DND-41 (cell line): ENCODE data around the gene MAP3K8.

Experiments
- ATAC-seq: fragments of 200-7000 bp; cut with Tn5 transposase; 3 replicates; pipeline ENCODE4 v1.9.1; 2021; ENCODE audit warnings: low read depth; ENCODE audit not compliant: insufficient read depth
- DNase-seq: peaks from one replicate; pipeline ENCODE4 v3.0.0-alpha.2; 2020
- H2AFZ ChIP-seq: 2 replicates; pipeline ENCODE4 v1.6.0; 2012; ENCODE audit warnings: low read depth, low read length
- H3K27ac ChIP-seq: 2 replicates; pipeline ENCODE4 v1.5.1; 2012; ENCODE audit warnings: low read length, inconsistent platforms
- H3K27me3 ChIP-seq: fragments of 200-600 bp; sonication (generic); 2 replicates; pipeline ENCODE4 v1.6.0; 2012; ENCODE audit warnings: low read length, mild to moderate bottlenecking, inconsistent platforms; ENCODE audit not compliant: insufficient read depth, poor library complexity
- H3K36me3 ChIP-seq: 2 replicates; pipeline ENCODE4 v1.5.1; 2012; ENCODE audit warnings: low read length, inconsistent platforms; ENCODE audit not compliant: insufficient read depth
- H3K4me1 ChIP-seq: 2 replicates; pipeline ENCODE4 v1.5.1; 2012; ENCODE audit warnings: mild to moderate bottlenecking, low read length; ENCODE audit not compliant: insufficient read depth
- H3K4me2 ChIP-seq: 2 replicates; pipeline ENCODE4 v1.6.0; 2012; ENCODE audit warnings: mild to moderate bottlenecking, moderate library complexity, low read length, inconsistent platforms; ENCODE audit not compliant: insufficient read depth
- H3K4me3 ChIP-seq, 2 experiments: fragments of 200-600 bp in 1 of 2; shearing (Covaris generic) in 1 of 2; 2 replicates each; pipeline ENCODE4 v1.5.1; 2012 to 2016; ENCODE audit warnings: inconsistent platforms in 2 of 2, low read length in 2 of 2, mild to moderate bottlenecking in 2 of 2, low read depth in 1 of 2, moderate library complexity in 1 of 2
- H3K79me2 ChIP-seq: 2 replicates; pipeline ENCODE4 v1.6.0; 2012; ENCODE audit warnings: low read length, inconsistent platforms; ENCODE audit not compliant: insufficient read depth
- H3K9ac ChIP-seq: 2 replicates; pipeline ENCODE4 v1.6.0; 2012; ENCODE audit warnings: low read depth, mild to moderate bottlenecking, inconsistent platforms, low read length, moderate library complexity
- H3K9me3 ChIP-seq: 2 replicates; pipeline ENCODE4 v1.5.1; 2012; ENCODE audit warnings: low read length, moderate library complexity, mild to moderate bottlenecking, inconsistent platforms; ENCODE audit not compliant: insufficient read depth, severe bottlenecking
- H4K20me1 ChIP-seq: 2 replicates; pipeline ENCODE4 v1.6.0; 2012; ENCODE audit warnings: low read length; ENCODE audit not compliant: insufficient read depth
- CTCF ChIP-seq: IDR thresholded peaks from 2 replicates; pipeline ENCODE4 v1.5.1; 2012; ENCODE audit warnings: borderline replicate concordance, low read length, moderate library complexity, mild to moderate bottlenecking; ENCODE audit not compliant: poor library complexity, severe bottlenecking; ENCODE audit errors: extremely low read depth
- EZH2 ChIP-seq: IDR thresholded peaks from 3 replicates; pipeline ENCODE4 v1.6.1; 2012; ENCODE audit warnings: borderline replicate concordance, low read depth, mild to moderate bottlenecking, moderate library complexity, low read length, inconsistent platforms; ENCODE audit not compliant: severe bottlenecking

MAP3K8 gene

GRCh38 chr10:30462513-30462912, 28.5 kb downstream of the MAP3K8 start:
- Histone ChIP-seq H3K9ac (no peak overlapping the region), H3K4me3 (no peak overlapping the region), H4K20me1 (no peaks in the 10 kb centered on the region), H3K4me2 (no peak overlapping the region), H3K79me2 (no peaks in the 10 kb centered on the region), H3K9me3 (no peaks in the 10 kb centered on the region), H3K36me3 (no peaks in the 10 kb centered on the region), H2AFZ (no peak overlapping the region), H3K27me3 (no peaks in the 10 kb centered on the region), H3K27ac (no peak overlapping the region), H3K4me1 (no peaks in the 10 kb centered on the region)
- no peak for TF ChIP-seq EZH2
- no peak for TF ChIP-seq CTCF
- no peak for DNase-seq
- no peak for ATAC-seq

DNA sequence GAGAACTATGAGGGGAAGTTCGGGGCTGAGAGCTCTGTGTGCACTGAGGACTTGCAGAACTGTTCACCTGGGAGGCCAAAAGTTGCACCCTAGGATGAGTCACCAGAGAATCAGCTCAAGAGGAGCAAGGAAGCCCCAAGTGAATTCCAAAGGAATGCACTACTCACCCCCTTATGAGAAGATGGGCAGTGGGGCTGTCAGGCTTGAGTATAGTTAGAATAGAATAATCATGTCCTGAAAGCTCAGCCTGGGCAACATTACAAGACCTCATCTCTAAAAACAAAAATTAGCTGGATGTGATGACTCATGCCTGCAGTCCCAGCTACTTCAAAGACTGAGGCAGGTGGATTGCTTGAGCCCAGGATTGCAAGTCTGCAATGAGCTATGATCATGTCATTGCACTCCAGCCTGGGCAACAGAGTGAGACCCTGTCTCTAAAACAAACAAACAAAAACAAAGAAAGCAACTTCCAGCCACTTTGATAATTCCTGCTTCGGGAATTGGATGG, 30.0 kb downstream of the MAP3K8 start:
- peak; percentile 44; the same call in 1 of the 3 replicates for ATAC-seq
- H3K4me2 ChIP-seq, result no peak overlapping the region
- no peak overlapping the region for H3K27ac ChIP-seq
- H3K4me1 ChIP-seq, result no peaks in the 10 kb centered on the region
- no peak overlapping the region for H3K9ac ChIP-seq
- H3K36me3 ChIP-seq, result no peaks in the 10 kb centered on the region
- H3K79me2 ChIP-seq, result no peaks in the 10 kb centered on the region
- no peak for TF ChIP-seq EZH2
- TF ChIP-seq CTCF, result no peak
- H4K20me1 ChIP-seq, result no peaks in the 10 kb centered on the region
- H3K27me3 ChIP-seq, result no peaks in the 10 kb centered on the region
- DNase-seq, result no peak
- no peak overlapping the region for H2AFZ ChIP-seq
- no peak overlapping the region for H3K4me3 ChIP-seq
- no peaks in the 10 kb centered on the region for H3K9me3 ChIP-seq

DNA sequence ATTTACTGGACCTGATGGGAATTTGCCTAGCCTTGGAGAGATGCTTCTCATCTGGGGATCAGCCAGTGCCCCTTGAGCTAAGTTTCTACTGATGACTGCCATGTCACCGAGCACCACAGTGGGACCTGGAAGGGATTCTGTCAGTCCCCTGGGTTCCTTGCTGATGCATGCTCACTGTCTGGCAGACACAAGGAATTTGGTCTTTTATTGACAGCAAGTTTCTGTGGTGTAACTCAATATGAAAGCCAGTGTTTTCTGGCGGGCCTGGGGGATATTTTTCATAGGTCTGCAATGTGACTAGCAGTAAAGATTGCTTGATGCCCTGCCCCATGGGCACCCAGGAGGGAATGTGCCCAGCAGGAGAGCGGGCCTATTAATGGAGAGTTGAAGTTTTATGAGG, 30.7 kb downstream of the MAP3K8 start:
- DNase-seq, result no peak
- no peak overlapping the region for H2AFZ ChIP-seq
- H3K9me3 ChIP-seq, result no peaks in the 10 kb centered on the region
- H3K4me3 ChIP-seq, result no peak overlapping the region
- no peak overlapping the region for H3K4me2 ChIP-seq
- no peak overlapping the region for H3K9ac ChIP-seq
- H3K27ac ChIP-seq, result no peak overlapping the region
- no peaks in the 10 kb centered on the region for H4K20me1 ChIP-seq
- H3K79me2 ChIP-seq, result no peaks in the 10 kb centered on the region
- no peaks in the 10 kb centered on the region for H3K4me1 ChIP-seq
- no peaks in the 10 kb centered on the region for H3K27me3 ChIP-seq
- no peak for ATAC-seq
- TF ChIP-seq EZH2 (no peak), CTCF (no peak)
- H3K36me3 ChIP-seq, result no peaks in the 10 kb centered on the region

DNA sequence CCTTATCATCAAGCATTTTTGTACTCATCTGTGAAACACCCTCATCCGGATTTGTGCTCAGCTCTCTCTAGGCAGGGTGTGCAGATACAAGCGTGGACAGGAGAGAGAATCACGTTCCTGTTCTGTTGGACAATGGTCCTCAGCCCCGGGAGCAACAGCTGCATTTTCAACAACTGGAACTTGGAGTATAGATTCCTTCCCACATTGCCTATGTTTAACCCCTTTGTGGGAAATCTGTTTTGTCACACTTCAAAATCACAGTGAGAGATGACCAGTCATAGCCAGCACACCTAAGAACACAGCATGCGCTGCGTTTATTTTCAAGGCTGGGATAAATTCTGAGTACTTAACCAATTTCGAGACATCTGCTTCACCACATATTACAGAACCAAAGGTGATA, 32.5 kb downstream of the MAP3K8 start:
- no peak for ATAC-seq
- no peaks in the 10 kb centered on the region for H3K27me3 ChIP-seq
- no peak overlapping the region for H3K4me2 ChIP-seq
- H3K4me3 ChIP-seq, result no peak overlapping the region
- no peaks in the 10 kb centered on the region for H3K79me2 ChIP-seq
- H3K27ac ChIP-seq, result no peak overlapping the region
- no peak overlapping the region for H2AFZ ChIP-seq
- H3K36me3 ChIP-seq, result no peaks in the 10 kb centered on the region
- no peak for DNase-seq
- TF ChIP-seq CTCF (no peak), EZH2 (no peak)
- no peaks in the 10 kb centered on the region for H4K20me1 ChIP-seq
- H3K9ac ChIP-seq, result no peak overlapping the region
- no peaks in the 10 kb centered on the region for H3K4me1 ChIP-seq
- no peaks in the 10 kb centered on the region for H3K9me3 ChIP-seq
